Stomach (tissue), 9 donors: ENCODE results near the gene CD151. TPM values are rescaled to one million over a fixed set of nuclear protein-coding genes. Genes with fewer than 3 reads are reported as not detected.

Experiments used
- DNase-seq, 2 donors: peaks; one replicate each; pipeline versions ENCODE4 v3.0.0 to v3.0.0-alpha.2; 2013 to 2019
- H3K27ac ChIP-seq, 5 donors: fragments of 200-600 bp in 4 of 5; sonication (generic) in 4 of 5; one replicate each; pipeline ENCODE4 v1.5.1; 2013 to 2019; ENCODE audit warnings: mild to moderate bottlenecking in 1 of 5, moderate library complexity in 1 of 5
- H3K27me3 ChIP-seq, 3 donors: fragments of 200-600 bp; sonication (generic); one replicate each; pipeline ENCODE4 v1.5.1; 2017 to 2019; ENCODE audit warnings: mixed run types in 1 of 3
- H3K36me3 ChIP-seq, 4 donors: fragments of 200-600 bp; sonication (generic); 1 replicate in 3 of 4; 2 replicates in 1 of 4; pipeline ENCODE4 v1.5.1; 2016 to 2019
- H3K4me1 ChIP-seq, 4 donors: fragments of 200-600 bp; sonication (generic); one replicate each; pipeline ENCODE4 v1.5.1; 2016 to 2019
- H3K4me3 ChIP-seq, 4 donors: fragments of 200-600 bp; sonication (generic) in 3 of 4; one replicate each; pipeline ENCODE4 v1.5.1; 2016 to 2019; ENCODE audit warnings: mild to moderate bottlenecking in 1 of 4
- H3K9me3 ChIP-seq, 4 donors: fragments of 200-600 bp; sonication (generic); one replicate each; pipeline ENCODE4 v1.5.1; 2016 to 2019
- CTCF ChIP-seq, 7 experiments: fragments of 450-650 bp in 4 of 7; fragments of 200-600 bp in 3 of 7; sonication (generic) in 3 of 7; IDR thresholded peaks; one replicate each; pipeline ENCODE4 v1.5.1; 2016 to 2019; ENCODE audit warnings: antibody characterized with exemption in 7 of 7, control low read depth in 2 of 7, mild to moderate bottlenecking in 1 of 7
- EP300 ChIP-seq: sonication (generic); formaldehyde crosslinking; IDR thresholded peaks from one replicate; pipeline ENCODE4 v1.6.1; 2017; ENCODE audit warnings: antibody characterized with exemption
- POLR2A ChIP-seq, 4 donors: fragments of 450-650 bp; IDR thresholded peaks; one replicate each; pipeline ENCODE4 v1.6.1; 2016; ENCODE audit warnings: antibody characterized with exemption in 4 of 4, control low read depth in 2 of 4, mild to moderate bottlenecking in 1 of 4, moderate library complexity in 1 of 4
- POLR2AphosphoS5 ChIP-seq, 3 donors: sonication (generic); formaldehyde crosslinking; IDR thresholded peaks; one replicate each; pipeline ENCODE4 v1.6.1; 2016; ENCODE audit warnings: antibody characterized with exemption in 3 of 3
- WGBS, 5 donors: extraction: QIAGEN DNeasy Blood & Tissue Kit in 3 of 5; methylation state at CpG; one replicate each; pipeline versions ENCODE4 v1.1.5 to v1.1.7; 2013 to 2018; 5-methylcytosine and 5-hydroxymethylcytosine counted together
- intact Hi-C: fragments of 100-400 bp; cut with DNase I; formaldehyde crosslinking; loops from one replicate; pipeline ENCODE4 v1.15.1; 2023; ENCODE audit warnings: low total_unique reads
- polyA plus RNA-seq, 3 donors: library from polyadenylated mRNA; stranded (reverse); fragments of 200-250 nt; gene quantifications; one replicate each; pipeline ENCODE4 v1.2.3, GENCODE V29; 2013
- total RNA-seq, 5 donors: library from RNA; depleted of rRNA; stranded (reverse); fragments of >200 nt; gene quantifications; one replicate each; pipeline versions ENCODE4 v1.1.0 to v1.2.3, GENCODE V29; 2014 to 2016
- donor health status: healthy with polysubstance abuse.
- donor health status: Bipolar disorder and iron deficiency.
- donor health status: healthy.

Gene CD151
- total and polyA plus RNA-seq, 8 donors = 66.7 to 293 (median 159) TPM

DNA sequence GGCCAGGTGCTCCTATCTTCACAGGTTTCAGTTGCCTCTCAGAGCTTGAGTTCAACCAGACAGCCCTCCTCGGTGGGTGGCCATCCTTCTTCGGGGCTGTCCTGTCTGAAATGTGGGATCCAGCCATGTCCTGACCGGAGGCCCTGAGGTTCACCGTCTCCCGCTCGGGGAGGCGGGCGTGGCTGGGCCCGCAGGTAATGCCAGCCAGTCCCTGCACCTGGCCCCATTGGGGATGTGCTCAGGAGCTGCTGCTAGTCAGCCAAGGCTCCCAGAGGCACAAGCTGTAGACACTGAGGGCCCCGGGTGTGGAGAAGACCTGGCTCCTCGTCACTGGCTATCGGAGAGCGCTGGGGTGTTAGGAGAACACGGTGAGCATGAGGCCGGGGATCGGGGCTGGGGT is 42.5 kb downstream of the CD151 start:
- TF ChIP-seq CTCF (IDR thresholded peaks at IDR 0.05) (no peak), POLR2A (IDR thresholded peaks at IDR 0.05) (no peak), EP300 (no peak), POLR2AphosphoS5 (IDR thresholded peaks at IDR 0.05) (no peak)
- H3K27ac ChIP-seq = no peak overlapping the region
- WGBS, 5 donors = 80 to 93% (median 84%) methylated on average over 3 to 16 of the region's 16 CpGs
- DNase-seq = no peak
- H3K4me3 ChIP-seq = no peak overlapping the region
- intact Hi-C loops = no loop called here
- H3K27me3 ChIP-seq = no peaks in the 10 kb centered on the region
- H3K36me3 ChIP-seq = peaks cover 3 to 46% (median 31%) of the 10 kb centered on the region in 4 donors
- H3K4me1 ChIP-seq = no peaks in the 10 kb centered on the region
- no peaks in the 10 kb centered on the region for H3K9me3 ChIP-seq

DNA sequence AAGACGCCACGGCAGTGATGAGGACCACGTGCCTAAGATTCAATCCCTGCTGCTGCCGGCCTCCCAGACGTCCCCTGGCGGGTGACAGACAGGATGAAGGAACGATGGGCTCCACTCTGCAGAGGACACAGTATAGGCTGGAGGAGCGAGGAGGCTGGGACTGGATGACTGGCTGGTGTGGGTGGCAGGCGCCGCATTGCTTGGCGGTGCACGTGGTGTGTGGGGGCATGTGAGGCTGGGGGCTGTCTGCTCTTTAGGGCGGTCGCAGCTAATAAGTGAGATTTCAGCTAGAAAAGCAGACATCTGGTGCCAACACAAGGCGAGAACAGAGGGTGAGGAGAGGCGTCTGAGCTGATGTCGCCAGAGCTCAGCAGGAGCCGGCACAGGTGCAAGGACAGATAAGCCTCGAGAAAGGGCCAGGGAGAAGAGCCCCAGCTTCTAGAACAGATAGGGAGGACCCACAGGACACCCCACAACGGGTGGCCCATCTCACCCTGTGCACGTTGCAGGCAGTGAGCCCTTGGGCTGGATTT is 43.1 kb downstream of the CD151 start:
- H3K36me3 ChIP-seq = peaks cover 4 to 51% (median 38%) of the 10 kb centered on the region in 4 donors
- intact Hi-C loops = no loop called here
- H3K27ac ChIP-seq = no peak overlapping the region
- no peaks in the 10 kb centered on the region for H3K27me3 ChIP-seq
- no peaks in the 10 kb centered on the region for H3K4me1 ChIP-seq
- no peak for TF ChIP-seq CTCF (IDR thresholded peaks at IDR 0.05)
- no peak for TF ChIP-seq POLR2A (IDR thresholded peaks at IDR 0.05)
- no peak for TF ChIP-seq EP300
- no peak for TF ChIP-seq POLR2AphosphoS5 (IDR thresholded peaks at IDR 0.05)
- no peak overlapping the region for H3K4me3 ChIP-seq
- H3K9me3 ChIP-seq = no peaks in the 10 kb centered on the region
- no peak for DNase-seq
- 91 to 95% (median 92%) methylated on average over 21 of the region's 21 CpGs for WGBS, 5 donors

- H3K27ac ChIP-seq = no peak overlapping the region
- H3K9me3 ChIP-seq = no peaks in the 10 kb centered on the region
- H3K27me3 ChIP-seq = no peaks in the 10 kb centered on the region
- WGBS, 5 donors = 57 to 88% (median 70%) methylated on average over 12 of the region's 12 CpGs
- no peak for TF ChIP-seq POLR2AphosphoS5 (IDR thresholded peaks at IDR 0.05)
- TF ChIP-seq CTCF (IDR thresholded peaks at IDR 0.05) = no peak
- no peak for TF ChIP-seq EP300
- TF ChIP-seq POLR2A (IDR thresholded peaks at IDR 0.05) = no peak
- intact Hi-C loops = no loop called here
- H3K4me3 ChIP-seq = no peak overlapping the region
- peak in 1 of 2 donors; percentile 54 for DNase-seq
- no peaks in the 10 kb centered on the region for H3K4me1 ChIP-seq
- H3K36me3 ChIP-seq = peaks cover 4 to 57% (median 42%) of the 10 kb centered on the region in 4 donors
These were observed 43.8 kb downstream of the CD151 start for GRCh38 chr11:876545-876944.

DNA sequence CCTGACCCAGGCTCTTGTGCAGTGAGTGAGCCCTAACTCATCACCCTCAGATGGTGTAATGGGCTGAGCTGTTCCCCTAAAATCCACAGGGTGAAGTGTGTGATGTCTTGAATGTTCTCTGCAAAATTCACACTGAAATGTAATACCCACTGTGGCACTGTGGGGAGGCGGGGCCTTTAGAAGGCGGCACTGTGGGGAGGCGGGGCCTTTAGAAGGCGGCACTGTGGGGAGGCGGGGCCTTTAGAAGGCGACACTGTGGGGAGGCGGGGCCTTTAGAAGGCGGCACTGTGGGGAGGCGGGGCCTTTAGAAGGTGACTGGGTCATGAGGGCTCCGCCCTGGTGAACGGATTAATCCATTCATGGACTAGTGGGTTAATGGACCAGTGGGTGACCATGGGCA is 44.8 kb downstream of the CD151 start:
- Histone ChIP-seq H3K36me3 (peaks cover 4 to 67% (median 52%) of the 10 kb centered on the region in 4 donors), H3K4me1 (no peaks in the 10 kb centered on the region), H3K4me3 (no peak overlapping the region), H3K27ac (no peak overlapping the region), H3K9me3 (no peaks in the 10 kb centered on the region), H3K27me3 (no peaks in the 10 kb centered on the region)
- WGBS, 5 donors = 89 to 94% (median 92%) methylated on average over 11 of the region's 11 CpGs
- TF ChIP-seq POLR2AphosphoS5 (IDR thresholded peaks at IDR 0.05) (no peak), CTCF (IDR thresholded peaks at IDR 0.05) (no peak), POLR2A (IDR thresholded peaks at IDR 0.05) (no peak), EP300 (no peak)
- intact Hi-C loops = no loop called here
- no peak for DNase-seq
